HG03025 (cell line): ENCODE data around the gene INHBC.

ENCODE experiments used
- ATAC-seq: cut with Tn5 transposase; IDR thresholded peaks from one replicate; pipeline ENCODE4 v1.9.1; 2021; ENCODE audit warnings: mild to moderate bottlenecking, moderate library complexity; ENCODE audit not compliant: unreplicated experiment, low FRiP score

INHBC gene

GRCh38 chr12:57465030-57465746, 30.6 kb downstream of the INHBC start:
- no peak for ATAC-seq

- no peak for ATAC-seq
These were observed 31.3 kb downstream of the INHBC start for GRCh38 chr12:57465747-57466505.

- no peak for ATAC-seq
These were observed 32.8 kb downstream of the INHBC start for GRCh38 chr12:57467212-57467874.

- no peak for ATAC-seq
These were observed 33.3 kb downstream of the INHBC start for GRCh38 chr12:57467915-57468314.

GRCh38 chr12:57469296-57470164, 34.9 kb downstream of the INHBC start:
- no peak for ATAC-seq

GRCh38 chr12:57470286-57470969, 35.8 kb downstream of the INHBC start:
- ATAC-seq = no peak

GRCh38 chr12:57470970-57471656, 36.5 kb downstream of the INHBC start:
- ATAC-seq = no peak

- no peak for ATAC-seq
These were observed 37.1 kb downstream of the INHBC start for GRCh38 chr12:57471661-57472060.

- no peak for ATAC-seq
These were observed 37.8 kb downstream of the INHBC start for GRCh38 chr12:57472391-57472790.

GRCh38 chr12:57473392-57473791, 38.8 kb downstream of the INHBC start:
- no peak for ATAC-seq

GRCh38 chr12:57473886-57474285, 39.3 kb downstream of the INHBC start:
- no peak for ATAC-seq

GRCh38 chr12:57474430-57474829, 39.8 kb downstream of the INHBC start:
- no peak for ATAC-seq

GRCh38 chr12:57474862-57475261, 40.3 kb downstream of the INHBC start:
- ATAC-seq = no peak

- ATAC-seq = no peak
These were observed 40.9 kb downstream of the INHBC start for GRCh38 chr12:57475271-57476161.

GRCh38 chr12:57476162-57476992, 41.8 kb downstream of the INHBC start:
- ATAC-seq = no peak

GRCh38 chr12:57476993-57477709, 42.6 kb downstream of the INHBC start:
- ATAC-seq = no peak
